Hepatocyte (in vitro differentiated cells): Measurements from ENCODE around the gene TMEM38A. TPM values are rescaled to one million over a fixed set of nuclear protein-coding genes. Genes with fewer than 3 reads are reported as not detected.

ENCODE experiments used
- DNase-seq: peaks from one replicate; pipeline ENCODE4 v3.0.0-alpha.2; 2016; ENCODE audit warnings: low spot score
- H2AFZ ChIP-seq: fragments of 200-600 bp; sonication (generic); 2 replicates; pipeline ENCODE4 v1.6.0; 2016; ENCODE audit warnings: antibody characterized with exemption, mild to moderate bottlenecking
- H3K27ac ChIP-seq: fragments of 200-600 bp; sonication (generic); 2 replicates; pipeline ENCODE4 v1.5.1; 2016; ENCODE audit warnings: mild to moderate bottlenecking
- H3K27me3 ChIP-seq: fragments of 200-600 bp; sonication (generic); 2 replicates; pipeline ENCODE4 v1.6.1; 2016
- H3K36me3 ChIP-seq: fragments of 200-600 bp; sonication (generic); replicated peaks from 2 replicates; pipeline ENCODE4 v1.5.1; 2016; ENCODE audit warnings: low read depth; ENCODE audit not compliant: insufficient read depth
- H3K4me1 ChIP-seq: fragments of 200-600 bp; sonication (generic); 2 replicates; pipeline ENCODE4 v1.5.1; 2016; ENCODE audit warnings: mild to moderate bottlenecking, moderate library complexity; ENCODE audit not compliant: insufficient read depth
- H3K4me2 ChIP-seq: fragments of 200-600 bp; sonication (generic); 2 replicates; pipeline ENCODE4 v1.6.0; 2016
- H3K4me3 ChIP-seq: fragments of 200-600 bp; sonication (generic); 2 replicates; pipeline ENCODE4 v1.5.1; 2016; ENCODE audit warnings: mild to moderate bottlenecking
- H3K79me2 ChIP-seq: fragments of 200-600 bp; sonication (generic); 2 replicates; pipeline ENCODE4 v1.6.0; 2017; ENCODE audit warnings: mild to moderate bottlenecking
- H3K9me2 ChIP-seq: fragments of 200-600 bp; sonication (generic); replicated peaks from 2 replicates; pipeline ENCODE4 v1.6.0; 2017; ENCODE audit warnings: mild to moderate bottlenecking; ENCODE audit not compliant: insufficient read depth
- H3K9me3 ChIP-seq: fragments of 200-600 bp; sonication (generic); 2 replicates; pipeline ENCODE4 v1.5.1; 2016; ENCODE audit warnings: low read depth, mild to moderate bottlenecking
- H4K20me1 ChIP-seq: fragments of 200-600 bp; sonication (generic); 2 replicates; pipeline ENCODE4 v1.6.0; 2016; ENCODE audit warnings: mild to moderate bottlenecking; ENCODE audit not compliant: insufficient read depth, poor library complexity, severe bottlenecking
- EZH2 ChIP-seq: fragments of 200-600 bp; sonication (generic); IDR thresholded peaks from 2 replicates; pipeline ENCODE4 v1.6.1; 2016; ENCODE audit warnings: antibody characterized with exemption, mild to moderate bottlenecking, borderline replicate concordance
- EZH2phosphoT487 ChIP-seq: fragments of 200-600 bp; sonication (generic); IDR thresholded peaks from one replicate; pipeline ENCODE4 v1.6.1; 2018; ENCODE audit warnings: antibody characterized with exemption, mild to moderate bottlenecking, low read depth, moderate library complexity; ENCODE audit not compliant: unreplicated experiment, severe bottlenecking
- WGBS: methylation state at CpG from one replicate; pipeline ENCODE4 v1.1.6; 2016; ENCODE audit warnings: low lambda C conversion rate; ENCODE audit errors: missing lambda C conversion rate; 5-methylcytosine and 5-hydroxymethylcytosine counted together
- polyA plus RNA-seq: library from polyadenylated mRNA; unstranded; fragments of >200 nt; fragmentation: Nextera tagmentation; extraction: Ambion mirVana; gene quantifications from 2 replicates; pipeline ENCODE4 v1.2.1, GENCODE V29; 2016
- total RNA-seq: library from RNA; depleted of rRNA; stranded (reverse); fragments of >200 nt; gene quantifications from 2 replicates; pipeline ENCODE4 v1.2.3, GENCODE V29; 2014
- TF ChIP-seq, protein P1 (sequence below): fragments of 200-600 bp; sonication (generic); IDR thresholded peaks from 2 replicates; pipeline ENCODE4 v1.5.1; 2016; ENCODE audit warnings: antibody characterized with exemption, mild to moderate bottlenecking; ENCODE audit not compliant: poor library complexity

TMEM38A gene
- total and polyA plus RNA-seq, 2 experiments from 2014 or later = 10.2 to 10.9 TPM

DNA sequence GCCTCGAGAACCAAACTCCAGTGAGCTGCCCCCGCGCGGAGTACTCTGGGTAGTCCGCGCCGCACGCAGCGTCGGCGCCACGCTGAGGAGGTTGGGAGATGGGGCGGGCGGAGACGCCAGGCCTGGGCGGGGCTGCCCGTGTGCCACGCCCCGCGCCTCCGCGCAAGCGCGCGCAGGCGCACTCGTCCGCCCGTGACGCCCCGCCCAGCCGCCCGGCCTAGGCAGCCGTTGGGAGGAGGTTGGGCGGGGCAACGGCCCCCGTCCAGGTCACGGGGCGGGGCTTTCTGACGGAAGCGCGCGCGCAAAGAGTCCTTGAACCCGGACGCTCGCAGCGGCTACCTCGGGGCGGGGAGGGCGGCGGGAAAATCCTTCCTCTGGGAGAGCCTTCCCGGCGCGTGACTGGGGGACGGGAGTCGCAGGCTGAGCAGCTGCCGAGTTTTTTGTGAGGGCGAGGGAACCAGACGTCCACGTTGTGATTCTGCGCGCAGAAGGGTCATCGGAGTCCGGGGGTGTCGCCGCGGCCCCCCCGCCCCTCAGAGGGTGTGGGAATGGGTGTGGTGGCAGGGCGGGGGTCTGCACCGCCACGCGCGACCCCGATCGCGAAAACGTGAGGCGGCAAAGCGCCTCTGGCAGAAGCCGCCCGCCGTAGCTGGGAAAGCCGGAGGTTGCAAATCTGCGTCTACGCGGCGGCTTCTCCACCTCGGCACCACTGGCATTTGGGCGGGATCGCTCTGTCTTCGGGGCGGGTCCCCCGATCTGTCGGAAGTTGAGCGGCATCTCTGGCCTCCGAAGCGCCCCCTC lies 32.6 kb upstream of the TMEM38A start, which contains the start of gene MED26:
Gene MED26, minus strand, starts transcription at position 22 of the 801 bp plus-strand sequence. CDS start 261 bp downstream, outside the sequence.
- H3K79me2 ChIP-seq = peaks cover 48% of the 10 kb centered on the region
- H2AFZ ChIP-seq = peak within 1 kb of the TSS; percentile 83
- no peaks in the 10 kb centered on the region for H3K9me3 ChIP-seq
- under 1% methylated on average over 54 of the region's 98 CpGs for WGBS
- TF ChIP-seq EZH2 (no peak), EZH2phosphoT487 (no peak)
- TF ChIP-seq, protein P1, sequence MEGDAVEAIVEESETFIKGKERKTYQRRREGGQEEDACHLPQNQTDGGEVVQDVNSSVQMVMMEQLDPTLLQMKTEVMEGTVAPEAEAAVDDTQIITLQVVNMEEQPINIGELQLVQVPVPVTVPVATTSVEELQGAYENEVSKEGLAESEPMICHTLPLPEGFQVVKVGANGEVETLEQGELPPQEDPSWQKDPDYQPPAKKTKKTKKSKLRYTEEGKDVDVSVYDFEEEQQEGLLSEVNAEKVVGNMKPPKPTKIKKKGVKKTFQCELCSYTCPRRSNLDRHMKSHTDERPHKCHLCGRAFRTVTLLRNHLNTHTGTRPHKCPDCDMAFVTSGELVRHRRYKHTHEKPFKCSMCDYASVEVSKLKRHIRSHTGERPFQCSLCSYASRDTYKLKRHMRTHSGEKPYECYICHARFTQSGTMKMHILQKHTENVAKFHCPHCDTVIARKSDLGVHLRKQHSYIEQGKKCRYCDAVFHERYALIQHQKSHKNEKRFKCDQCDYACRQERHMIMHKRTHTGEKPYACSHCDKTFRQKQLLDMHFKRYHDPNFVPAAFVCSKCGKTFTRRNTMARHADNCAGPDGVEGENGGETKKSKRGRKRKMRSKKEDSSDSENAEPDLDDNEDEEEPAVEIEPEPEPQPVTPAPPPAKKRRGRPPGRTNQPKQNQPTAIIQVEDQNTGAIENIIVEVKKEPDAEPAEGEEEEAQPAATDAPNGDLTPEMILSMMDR = no peak
- H3K4me2 ChIP-seq = peak within 1 kb of the TSS; percentile 96
- no peaks in the 10 kb centered on the region for H3K36me3 ChIP-seq
- peak within 1 kb of the TSS; percentile 95 for H3K27ac ChIP-seq
- peaks cover 46% of the 10 kb centered on the region for H4K20me1 ChIP-seq
- H3K27me3 ChIP-seq = no peaks in the 10 kb centered on the region
- H3K4me1 ChIP-seq = peaks cover 18% of the 10 kb centered on the region
- H3K4me3 ChIP-seq = peak within 1 kb of the TSS; percentile 96
- peak; percentile 98 for DNase-seq
- no peaks in the 10 kb centered on the region for H3K9me2 ChIP-seq

DNA sequence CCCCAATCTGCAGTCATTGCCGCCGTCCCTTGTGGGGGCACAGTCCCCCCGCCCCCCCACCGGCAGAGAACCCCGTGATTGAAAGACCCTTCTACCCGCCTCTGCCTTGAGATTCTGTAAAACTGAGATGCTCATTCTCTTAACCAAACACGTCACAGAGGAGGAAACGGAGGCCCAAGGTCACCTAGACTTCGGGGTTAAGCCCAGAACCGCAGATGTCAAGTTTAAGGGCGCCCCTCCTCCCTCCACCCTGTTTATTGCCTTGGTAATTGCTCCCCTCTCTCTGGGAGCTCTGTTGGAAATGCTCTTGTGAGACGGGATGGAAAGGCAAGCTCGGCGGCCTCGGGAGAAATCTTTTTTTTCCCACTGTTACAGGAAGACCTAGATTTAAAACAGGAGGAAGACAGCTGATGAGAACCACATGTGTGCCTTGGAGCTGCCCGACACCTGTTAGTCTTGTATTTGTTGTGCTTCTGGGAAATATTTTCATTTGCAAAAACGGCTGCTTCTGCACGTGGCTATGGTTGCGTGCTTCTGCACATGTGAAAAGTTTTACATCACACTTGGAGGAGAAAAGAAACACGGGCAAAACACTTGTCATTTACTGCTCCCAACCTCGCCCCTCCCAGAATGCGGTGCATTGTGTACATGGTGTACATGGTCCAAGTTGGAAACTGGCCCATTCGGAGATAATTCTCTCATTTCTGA lies 31.8 kb upstream of the TMEM38A start:
- WGBS = 15% methylated on average over 18 of the region's 23 CpGs
- Histone ChIP-seq H3K27me3 (no peaks in the 10 kb centered on the region), H3K4me1 (peaks cover 18% of the 10 kb centered on the region), H3K9me2 (no peaks in the 10 kb centered on the region), H3K27ac (peak overlapping the region; percentile 95), H3K4me2 (peak overlapping the region; percentile 96), H3K4me3 (peak overlapping the region; percentile 64), H3K79me2 (peaks cover 42% of the 10 kb centered on the region), H2AFZ (peak overlapping the region; percentile 83), H3K9me3 (no peaks in the 10 kb centered on the region), H4K20me1 (peaks cover 38% of the 10 kb centered on the region), H3K36me3 (no peaks in the 10 kb centered on the region)
- no peak for TF ChIP-seq EZH2phosphoT487
- TF ChIP-seq, protein P1 = no peak
- TF ChIP-seq EZH2 = no peak
- peak; percentile 70 for DNase-seq

DNA sequence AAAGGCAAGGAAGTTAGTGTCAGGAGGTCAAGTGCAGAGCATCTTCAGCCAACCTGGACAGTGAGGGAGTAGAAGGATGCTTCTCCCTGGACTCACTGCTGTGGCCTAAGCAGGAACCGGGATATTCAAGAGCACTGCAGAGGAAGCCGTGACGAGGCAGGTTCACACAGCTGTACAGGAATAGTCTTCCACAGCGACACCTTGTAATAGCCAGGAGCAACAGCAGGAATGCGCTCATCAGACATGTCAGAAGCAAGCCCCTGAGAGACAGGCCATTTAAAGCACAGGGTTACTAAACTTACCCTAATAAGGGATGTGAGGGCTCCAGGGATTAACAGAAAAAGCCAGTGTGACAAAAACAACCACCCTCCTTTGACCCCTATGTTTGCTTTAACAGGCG lies 29.5 kb upstream of the TMEM38A start:
- WGBS = 90% methylated on average over 6 of the region's 6 CpGs
- Histone ChIP-seq H3K9me2 (no peaks in the 10 kb centered on the region), H3K4me1 (peaks cover 14% of the 10 kb centered on the region)

More for the DNA sequence above, 29.5 kb upstream of the TMEM38A start:
- Histone ChIP-seq H3K4me3 (no peak overlapping the region), H3K36me3 (no peaks in the 10 kb centered on the region), H2AFZ (no peak overlapping the region), H3K4me2 (no peak overlapping the region), H3K27me3 (no peaks in the 10 kb centered on the region), H3K79me2 (peaks cover 25% of the 10 kb centered on the region), H4K20me1 (peaks cover 18% of the 10 kb centered on the region), H3K27ac (no peak overlapping the region), H3K9me3 (no peaks in the 10 kb centered on the region)
- DNase-seq = no peak
- TF ChIP-seq, protein P1 = no peak
- TF ChIP-seq EZH2phosphoT487 = no peak
- TF ChIP-seq EZH2 = no peak
